Karpas-422 (cell line): Measurements from ENCODE around the gene POLDIP3. TPM values are rescaled to one million over a fixed set of nuclear protein-coding genes. Genes with fewer than 3 reads are reported as not detected.

Experiments
- DNase-seq: peaks from one replicate; pipeline ENCODE4 v3.0.0-alpha.2; 2015
- H2AFZ ChIP-seq: fragments of 200-600 bp; sonication (generic); 2 replicates; pipeline ENCODE4 v1.6.1; 2014; ENCODE audit warnings: antibody characterized with exemption, low read length, mixed read lengths
- H3K27ac ChIP-seq: fragments of 200-600 bp; sonication (generic); 2 replicates; pipeline ENCODE4 v1.5.1; 2014; ENCODE audit warnings: mild to moderate bottlenecking, low read length, moderate library complexity
- H3K27me3 ChIP-seq: fragments of 200-600 bp; sonication (generic); 2 replicates; pipeline ENCODE4 v1.6.1; 2014; ENCODE audit warnings: low read length, mixed read lengths
- H3K36me3 ChIP-seq: fragments of 200-600 bp; sonication (generic); 2 replicates; pipeline ENCODE4 v1.6.1; 2014; ENCODE audit warnings: low read length, mixed read lengths; ENCODE audit not compliant: insufficient read depth
- H3K4me1 ChIP-seq: fragments of 200-600 bp; sonication (generic); 2 replicates; pipeline ENCODE4 v1.6.1; 2014; ENCODE audit warnings: mild to moderate bottlenecking, low read length, mixed read lengths
- H3K4me2 ChIP-seq: fragments of 200-600 bp; sonication (generic); 2 replicates; pipeline ENCODE4 v1.6.1; 2014; ENCODE audit warnings: low read length, low read depth, mild to moderate bottlenecking; ENCODE audit not compliant: poor library complexity, severe bottlenecking
- H3K4me3 ChIP-seq: fragments of 200-600 bp; sonication (generic); 2 replicates; pipeline ENCODE4 v1.5.1; 2014; ENCODE audit warnings: mild to moderate bottlenecking, antibody characterized with exemption, low read length, mixed read lengths
- H3K79me2 ChIP-seq: fragments of 200-600 bp; sonication (generic); 2 replicates; pipeline ENCODE4 v1.6.1; 2014; ENCODE audit warnings: mild to moderate bottlenecking, low read length, mixed read lengths
- H3K9ac ChIP-seq: fragments of 200-600 bp; sonication (generic); 2 replicates; pipeline ENCODE4 v1.6.0; 2014; ENCODE audit warnings: low read length
- H3K9me2 ChIP-seq: fragments of 200-600 bp; sonication (generic), shearing (Covaris generic); replicated peaks from 2 replicates; pipeline ENCODE4 v1.6.0; 2014; ENCODE audit warnings: mild to moderate bottlenecking, low read length, moderate library complexity; ENCODE audit not compliant: insufficient read depth
- H3K9me3 ChIP-seq: fragments of 300-700, 200-600 bp; sonication (generic); 2 replicates; pipeline ENCODE4 v1.6.1; 2014; ENCODE audit warnings: low read length, mixed read lengths
- H4K20me1 ChIP-seq: fragments of 200-600 bp; sonication (generic); 2 replicates; pipeline ENCODE4 v1.6.1; 2014; ENCODE audit warnings: mild to moderate bottlenecking, antibody characterized with exemption, low read length, low read depth; ENCODE audit not compliant: insufficient read depth
- total RNA-seq: library from RNA; depleted of rRNA; stranded (reverse); fragments of >200 nt; shearing (Covaris generic); gene quantifications from 2 replicates; pipeline ENCODE4 v1.2.3, GENCODE V29; 2014; ENCODE audit warnings: low replicate concordance

Gene POLDIP3
- total RNA-seq, 1 experiment from 2014 or later: 28.7 TPM

- DNase-seq: peak; percentile 93
- H3K4me2 ChIP-seq: peak within 1 kb of the TSS; percentile 94
- H2AFZ ChIP-seq: peak within 1 kb of the TSS; percentile 84; the same call in 1 of the 2 replicates
- peaks cover 46% of the 10 kb centered on the region for H3K4me1 ChIP-seq
- peak within 1 kb of the TSS; percentile 48; the same call in 1 of the 2 replicates for H3K27ac ChIP-seq
- peak within 1 kb of the TSS; percentile 95 for H3K4me3 ChIP-seq
- peaks cover 45% of the 10 kb centered on the region for H3K79me2 ChIP-seq
- H4K20me1 ChIP-seq: peaks cover 9% of the 10 kb centered on the region; the same call in 1 of the 2 replicates
- H3K36me3 ChIP-seq: no peaks in the 10 kb centered on the region
- peak within 1 kb of the TSS; percentile 95 for H3K9ac ChIP-seq
- H3K9me2 ChIP-seq: no peaks in the 10 kb centered on the region
- H3K9me3 ChIP-seq: no peaks in the 10 kb centered on the region
- no peaks in the 10 kb centered on the region for H3K27me3 ChIP-seq
These were observed 34.8 kb upstream of the POLDIP3 start, which contains the start of gene CYB5R3 for GRCh38 chr22:42649246-42650099. Gene CYB5R3 (minus strand): TSS chr22:42649392. CDS start chr22:42649315, 77 bp downstream.

GRCh38 chr22:42648368-42649245 lies 33.9 kb upstream of the POLDIP3 start:
- H2AFZ ChIP-seq: no peak overlapping the region; the same call in 1 of the 2 replicates
- H3K27ac ChIP-seq: no peak overlapping the region; the same call in 1 of the 2 replicates
- no peaks in the 10 kb centered on the region for H3K27me3 ChIP-seq
- H3K9ac ChIP-seq: peak overlapping the region; percentile 95
- peaks cover 9% of the 10 kb centered on the region; the same call in 1 of the 2 replicates for H4K20me1 ChIP-seq
- peaks cover 40% of the 10 kb centered on the region for H3K4me1 ChIP-seq
- peak overlapping the region; percentile 94 for H3K4me2 ChIP-seq
- peaks cover 53% of the 10 kb centered on the region for H3K79me2 ChIP-seq
- H3K9me3 ChIP-seq: no peaks in the 10 kb centered on the region
- DNase-seq: peak; percentile 69
- H3K4me3 ChIP-seq: peak overlapping the region; percentile 95
- H3K36me3 ChIP-seq: no peaks in the 10 kb centered on the region
- H3K9me2 ChIP-seq: no peaks in the 10 kb centered on the region

- no peaks in the 10 kb centered on the region for H3K9me3 ChIP-seq
- H2AFZ ChIP-seq: no peak overlapping the region
- no peak overlapping the region; the same call in 1 of the 2 replicates for H3K27ac ChIP-seq
- DNase-seq: no peak
- peak overlapping the region; percentile 95 for H3K9ac ChIP-seq
- H3K79me2 ChIP-seq: peaks cover 58% of the 10 kb centered on the region
- no peaks in the 10 kb centered on the region for H3K36me3 ChIP-seq
- peak overlapping the region; percentile 94 for H3K4me2 ChIP-seq
- peaks cover 9% of the 10 kb centered on the region; the same call in 1 of the 2 replicates for H4K20me1 ChIP-seq
- H3K9me2 ChIP-seq: no peaks in the 10 kb centered on the region
- peak overlapping the region; percentile 95 for H3K4me3 ChIP-seq
- H3K4me1 ChIP-seq: peaks cover 38% of the 10 kb centered on the region
- no peaks in the 10 kb centered on the region for H3K27me3 ChIP-seq
These were observed 33.3 kb upstream of the POLDIP3 start for GRCh38 chr22:42648017-42648367.

DNA sequence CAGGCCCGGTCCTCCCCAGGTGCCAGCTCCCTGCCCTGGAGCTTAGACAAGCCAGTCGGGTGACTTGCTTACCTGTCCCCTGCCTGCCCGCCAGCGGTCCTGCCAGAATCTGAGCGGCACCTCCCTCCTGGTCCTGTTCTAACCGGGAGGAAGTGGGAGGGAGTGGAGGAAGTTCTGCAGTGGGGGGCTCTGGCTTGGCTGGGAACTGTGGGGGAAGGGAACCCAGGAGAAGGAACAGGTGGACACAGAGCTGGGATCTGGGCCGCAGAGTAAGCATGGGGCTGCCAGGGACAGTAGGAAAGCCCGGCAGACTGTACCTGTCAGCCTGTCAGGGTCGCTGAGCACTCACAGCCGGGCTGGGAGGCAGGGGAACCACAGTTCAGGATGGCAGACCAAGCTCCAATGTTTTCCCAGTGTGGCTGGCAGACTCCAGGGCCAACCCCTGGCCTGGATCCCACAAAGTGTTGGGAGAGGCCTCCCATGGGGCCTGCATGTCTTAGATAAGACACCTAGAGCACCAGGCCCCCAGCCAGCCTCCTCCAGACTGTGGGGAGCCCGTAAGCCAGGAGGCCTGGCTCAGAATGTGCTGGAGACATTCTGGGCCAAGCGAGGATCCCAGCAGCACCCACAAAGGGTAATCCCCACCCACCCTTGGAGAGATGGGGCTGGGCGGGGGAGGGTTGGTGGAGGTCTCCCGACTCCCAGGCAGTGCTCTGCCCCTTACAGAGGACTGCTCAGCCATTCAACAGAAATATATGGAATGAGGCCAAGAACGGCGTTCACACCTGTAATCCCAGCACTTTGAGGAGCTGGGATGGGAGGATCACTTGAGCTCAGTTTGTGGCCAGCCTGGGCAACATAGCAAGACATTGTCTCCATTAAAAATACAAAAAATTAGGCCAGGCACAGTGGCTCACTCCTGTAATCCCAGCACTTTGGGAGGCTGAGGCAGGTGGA lies 32.2 kb upstream of the POLDIP3 start:
- Histone ChIP-seq H3K27me3 (no peaks in the 10 kb centered on the region), H3K9ac (peak overlapping the region; percentile 10; the same call in 1 of the 2 replicates), H3K9me3 (no peaks in the 10 kb centered on the region), H3K36me3 (no peaks in the 10 kb centered on the region), H3K4me1 (peaks cover 38% of the 10 kb centered on the region), H2AFZ (no peak overlapping the region), H3K27ac (no peak overlapping the region), H4K20me1 (peaks cover 9% of the 10 kb centered on the region; the same call in 1 of the 2 replicates), H3K4me2 (peak overlapping the region; percentile 94), H3K4me3 (no peak overlapping the region; the same call in 1 of the 2 replicates), H3K79me2 (peaks cover 70% of the 10 kb centered on the region), H3K9me2 (no peaks in the 10 kb centered on the region)
- DNase-seq: no peak

DNA sequence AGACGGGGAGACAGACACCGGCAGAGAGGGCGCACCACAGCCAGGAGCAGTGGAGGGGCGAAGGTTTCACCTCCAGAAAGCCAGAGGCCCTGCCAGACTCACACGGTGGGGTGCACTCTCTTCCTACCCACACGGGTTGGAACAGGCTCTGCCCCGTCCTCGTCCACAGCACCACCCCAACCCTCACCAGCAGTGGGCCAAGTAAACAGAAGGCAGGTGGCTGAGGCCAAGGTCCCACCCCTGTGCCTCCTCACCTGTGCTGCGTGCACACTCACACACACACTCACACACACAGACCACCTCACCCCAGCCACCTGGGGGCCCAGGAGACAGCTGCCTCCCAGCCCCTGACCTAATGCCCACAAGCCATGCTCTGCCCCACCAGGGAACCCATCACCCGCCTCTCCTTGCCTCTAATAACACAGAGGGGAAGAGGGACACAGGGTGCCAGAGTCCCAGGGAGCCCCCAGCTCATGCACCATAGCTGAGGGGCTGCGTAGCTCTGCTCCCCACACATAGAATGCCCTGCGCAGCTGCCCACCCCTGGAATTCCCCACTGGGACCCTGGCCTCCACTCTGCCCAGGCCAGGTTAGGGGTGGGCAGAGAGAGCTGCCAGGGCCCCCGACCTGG lies 31.4 kb upstream of the POLDIP3 start:
- Histone ChIP-seq H3K36me3 (no peaks in the 10 kb centered on the region), H4K20me1 (peaks cover 9% of the 10 kb centered on the region; the same call in 1 of the 2 replicates), H3K79me2 (peaks cover 76% of the 10 kb centered on the region), H3K9me2 (no peaks in the 10 kb centered on the region), H3K4me1 (peaks cover 38% of the 10 kb centered on the region), H3K4me2 (peak overlapping the region; percentile 3), H3K27ac (no peak overlapping the region), H3K27me3 (no peaks in the 10 kb centered on the region), H3K9ac (0 out of 2 replicates have a peak overlapping the region, but pooled peaks have one; percentile 10), H3K4me3 (no peak overlapping the region; the same call in 1 of the 2 replicates), H2AFZ (no peak overlapping the region), H3K9me3 (no peaks in the 10 kb centered on the region)
- no peak for DNase-seq

- Histone ChIP-seq H3K36me3 (no peaks in the 10 kb centered on the region), H3K27me3 (no peaks in the 10 kb centered on the region), H3K9me2 (no peaks in the 10 kb centered on the region), H3K79me2 (peaks cover 76% of the 10 kb centered on the region), H4K20me1 (peaks cover 9% of the 10 kb centered on the region; the same call in 1 of the 2 replicates), H3K4me3 (no peak overlapping the region), H3K9me3 (no peaks in the 10 kb centered on the region), H3K4me1 (peaks cover 38% of the 10 kb centered on the region), H3K4me2 (peak overlapping the region; percentile 1), H3K27ac (no peak overlapping the region), H2AFZ (no peak overlapping the region), H3K9ac (no peak overlapping the region)
- DNase-seq: no peak
These were observed 30.8 kb upstream of the POLDIP3 start for GRCh38 chr22:42645341-42645937.
